HG02763 (cell line): ENCODE data around the gene CLTA.
"Not testable (repeated sequence)": the region's sequence is repeated elsewhere in the genome, so short reads cannot be mapped to it uniquely, and the experiment has no call there.

Experiments
- ATAC-seq: cut with Tn5 transposase; IDR thresholded peaks from one replicate; pipeline ENCODE4 v1.9.1; 2021; ENCODE audit warnings: mild to moderate bottlenecking, moderate library complexity; ENCODE audit not compliant: unreplicated experiment

Gene CLTA

GRCh38 chr9:36222449-36222848 is 31.7 kb downstream of the CLTA start:
- no peak for ATAC-seq

GRCh38 chr9:36237230-36237629 is 46.5 kb downstream of the CLTA start:
- no peak for ATAC-seq

GRCh38 chr9:36239205-36239604 is 48.5 kb downstream of the CLTA start:
- ATAC-seq: not testable (repeated sequence)

- ATAC-seq: not testable (repeated sequence)
Observed at GRCh38 chr9:36239675-36240074, 49.0 kb downstream of the CLTA start.

- ATAC-seq: no peak
Observed at GRCh38 chr9:36245906-36246305, 55.2 kb downstream of the CLTA start.

GRCh38 chr9:36247356-36247755 is 56.6 kb downstream of the CLTA start:
- no peak for ATAC-seq

- not testable (repeated sequence) for ATAC-seq
Observed at GRCh38 chr9:36248061-36248460, 57.3 kb downstream of the CLTA start.

GRCh38 chr9:36249189-36249588 is 58.5 kb downstream of the CLTA start:
- no peak for ATAC-seq

- no peak for ATAC-seq
Observed at GRCh38 chr9:36250079-36250478, 59.4 kb downstream of the CLTA start.

- no peak for ATAC-seq
Observed at GRCh38 chr9:36251428-36251827, 60.7 kb downstream of the CLTA start.

GRCh38 chr9:36258208-36258995 is 67.7 kb downstream of the CLTA start, which contains the start of gene GNE:
Gene GNE (minus strand): TSS chr9:36258448. CDS start chr9:36249355, 9,093 bp downstream.
- peak; percentile 91 for ATAC-seq

- no peak for ATAC-seq
Observed at GRCh38 chr9:36258996-36259533, 68.3 kb downstream of the CLTA start.
